ENCODE measurements around the gene MGAT3. TPM values are rescaled to one million over a fixed set of nuclear protein-coding genes. Genes with fewer than 3 reads are reported as not detected.
A peak's percentile ranks its signal among the peaks of the same experiment; 100 is the strongest.

The MGAT3 gene
- total RNA-seq, 2 experiments from 2014 or later = 0.17 TPM; not detected in 1

DNA sequence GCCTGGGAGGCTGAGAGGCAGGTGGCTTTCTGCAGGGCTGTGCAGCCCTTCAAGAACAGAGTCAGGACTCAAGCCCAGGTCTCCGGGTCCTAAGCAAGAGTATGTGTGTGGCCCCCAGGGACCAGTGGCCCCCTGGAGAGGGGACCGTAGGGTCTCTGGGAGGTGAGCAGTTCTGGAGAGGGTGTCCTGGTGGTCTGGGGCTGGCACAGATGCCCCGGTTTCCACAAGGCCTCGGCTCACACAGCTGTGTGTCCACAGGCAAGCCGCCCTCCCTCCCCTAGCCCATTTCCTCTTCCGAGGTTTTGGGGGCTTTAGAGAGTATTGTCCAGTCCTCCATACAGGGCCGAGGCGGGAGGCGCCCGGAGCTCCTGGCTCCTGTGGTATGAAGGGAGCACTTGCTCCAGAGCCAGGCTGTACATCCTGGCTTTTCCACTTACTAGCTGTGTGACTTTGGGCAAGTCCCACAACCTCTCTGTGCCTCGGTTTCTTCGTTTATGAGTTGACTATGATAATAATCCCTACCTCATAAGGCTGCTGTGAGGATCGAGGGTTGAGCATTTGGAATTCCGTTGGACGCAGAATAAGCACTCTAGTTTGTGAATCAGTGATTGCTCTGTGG lies 79.1 kb downstream of the MGAT3 start:
- ChIA-PET POLR2A (interaction anchor here (0.6 to 4.7 kb wide), 3 partner anchors 154 to 509 kb away, joined by 3 to 35 read pairs (median 4); partner anchors contain the start of gene FAM83F), CTCF (no interaction called here)
- H3K4me3 Mint-ChIP-seq = no peak overlapping the region
- TF ChIP-seq, protein P1, sequence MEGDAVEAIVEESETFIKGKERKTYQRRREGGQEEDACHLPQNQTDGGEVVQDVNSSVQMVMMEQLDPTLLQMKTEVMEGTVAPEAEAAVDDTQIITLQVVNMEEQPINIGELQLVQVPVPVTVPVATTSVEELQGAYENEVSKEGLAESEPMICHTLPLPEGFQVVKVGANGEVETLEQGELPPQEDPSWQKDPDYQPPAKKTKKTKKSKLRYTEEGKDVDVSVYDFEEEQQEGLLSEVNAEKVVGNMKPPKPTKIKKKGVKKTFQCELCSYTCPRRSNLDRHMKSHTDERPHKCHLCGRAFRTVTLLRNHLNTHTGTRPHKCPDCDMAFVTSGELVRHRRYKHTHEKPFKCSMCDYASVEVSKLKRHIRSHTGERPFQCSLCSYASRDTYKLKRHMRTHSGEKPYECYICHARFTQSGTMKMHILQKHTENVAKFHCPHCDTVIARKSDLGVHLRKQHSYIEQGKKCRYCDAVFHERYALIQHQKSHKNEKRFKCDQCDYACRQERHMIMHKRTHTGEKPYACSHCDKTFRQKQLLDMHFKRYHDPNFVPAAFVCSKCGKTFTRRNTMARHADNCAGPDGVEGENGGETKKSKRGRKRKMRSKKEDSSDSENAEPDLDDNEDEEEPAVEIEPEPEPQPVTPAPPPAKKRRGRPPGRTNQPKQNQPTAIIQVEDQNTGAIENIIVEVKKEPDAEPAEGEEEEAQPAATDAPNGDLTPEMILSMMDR (IDR thresholded peaks at IDR 0.05) = no peak
- no peaks in the 10 kb centered on the region for H3K9me3 Mint-ChIP-seq
- H3K36me3 Mint-ChIP-seq (ENCODE audit: low read depth) = peaks cover 18% of the 10 kb centered on the region
- no peaks in the 10 kb centered on the region for H3K27me3 Mint-ChIP-seq
- DNase-seq (peak in 1 of 14 experiments; percentile 29), ATAC-seq (ENCODE audit: poor library complexity) (no peak)
- no peak overlapping the region for H3K27ac ChIP-seq (ENCODE audit: low read depth in 1 of 2, low read length in 2 of 2)
- no peak overlapping the region for H3K4me3 ChIP-seq (ENCODE audit: low read length)
- intact Hi-C loops (cut with DNase I, micrococcal nuclease) = loop anchor here (1.0 to 10.0 kb wide), 6 partner anchors 86 to 639 kb away; partner anchors contain the start of gene TNRC6B (in 2 of the 2)
- no peaks in the 10 kb centered on the region for H3K9me3 ChIP-seq (ENCODE audit: control insufficient read depth in 1 of 2, insufficient read depth in 1 of 2, low read length in 2 of 2)
- H3K36me3 ChIP-seq (ENCODE audit: insufficient read depth, low read length) = peaks cover 3% of the 10 kb centered on the region
- H3K4me1 ChIP-seq (ENCODE audit: insufficient read depth, low read length) = peaks cover 32% of the 10 kb centered on the region
- H3K4me1 Mint-ChIP-seq (ENCODE audit: low read depth) = peaks cover 29% of the 10 kb centered on the region
- no peaks in the 10 kb centered on the region for H3K27me3 ChIP-seq (ENCODE audit: control insufficient read depth in 1 of 2, insufficient read depth in 2 of 2, low read length in 2 of 2)
- H3K27ac Mint-ChIP-seq = no peak overlapping the region

DNA sequence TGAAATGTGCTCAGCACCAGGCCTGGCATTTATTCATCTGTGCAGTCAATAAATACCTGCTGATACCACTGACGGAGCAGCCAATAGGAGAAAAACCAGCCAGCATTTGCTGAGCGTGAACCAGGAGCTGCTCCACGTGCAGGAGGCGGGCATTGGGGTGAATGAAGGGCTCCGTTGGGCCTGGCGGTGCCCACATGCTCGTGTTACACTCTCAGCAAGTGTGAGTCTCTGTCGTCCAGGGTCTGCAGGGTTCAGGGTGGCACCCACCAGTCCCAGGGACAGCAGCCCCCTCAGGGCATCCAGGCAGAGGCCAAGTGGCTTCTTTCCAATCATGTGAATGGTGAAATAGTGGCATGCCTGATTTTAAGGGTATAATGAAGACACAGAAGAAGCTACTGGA lies 79.9 kb downstream of the MGAT3 start:
- peaks cover 10% of the 10 kb centered on the region for H3K36me3 Mint-ChIP-seq (ENCODE audit: low read depth)
- no peaks in the 10 kb centered on the region for H3K27me3 ChIP-seq (ENCODE audit: control insufficient read depth in 1 of 2, insufficient read depth in 2 of 2, low read length in 2 of 2)
- no peak for DNase-seq
- H3K27ac ChIP-seq (ENCODE audit: low read depth in 1 of 2, low read length in 2 of 2) = no peak overlapping the region
- no peak for ATAC-seq (ENCODE audit: poor library complexity)
- ChIA-PET CTCF (no interaction called here), POLR2A (no interaction called here)
- H3K27me3 Mint-ChIP-seq = no peaks in the 10 kb centered on the region
- H3K4me3 Mint-ChIP-seq = no peak overlapping the region
- H3K4me1 Mint-ChIP-seq (ENCODE audit: low read depth) = peaks cover 22% of the 10 kb centered on the region
- intact Hi-C loops (cut with DNase I, micrococcal nuclease) = loop anchor here (5.0 to 10.0 kb wide), 3 partner anchors 86 to 638 kb away; partner anchors contain the start of gene TNRC6B (in 2 of the 2)
- H3K9me3 ChIP-seq (ENCODE audit: control insufficient read depth in 1 of 2, insufficient read depth in 1 of 2, low read length in 2 of 2) = no peaks in the 10 kb centered on the region
- TF ChIP-seq, protein P1 (IDR thresholded peaks at IDR 0.05) = no peak
- no peak overlapping the region for H3K4me3 ChIP-seq (ENCODE audit: low read length)
- H3K36me3 ChIP-seq (ENCODE audit: insufficient read depth, low read length) = no peaks in the 10 kb centered on the region
- H3K4me1 ChIP-seq (ENCODE audit: insufficient read depth, low read length) = peaks cover 24% of the 10 kb centered on the region
- H3K27ac Mint-ChIP-seq = no peak overlapping the region
- H3K9me3 Mint-ChIP-seq = no peaks in the 10 kb centered on the region

DNA sequence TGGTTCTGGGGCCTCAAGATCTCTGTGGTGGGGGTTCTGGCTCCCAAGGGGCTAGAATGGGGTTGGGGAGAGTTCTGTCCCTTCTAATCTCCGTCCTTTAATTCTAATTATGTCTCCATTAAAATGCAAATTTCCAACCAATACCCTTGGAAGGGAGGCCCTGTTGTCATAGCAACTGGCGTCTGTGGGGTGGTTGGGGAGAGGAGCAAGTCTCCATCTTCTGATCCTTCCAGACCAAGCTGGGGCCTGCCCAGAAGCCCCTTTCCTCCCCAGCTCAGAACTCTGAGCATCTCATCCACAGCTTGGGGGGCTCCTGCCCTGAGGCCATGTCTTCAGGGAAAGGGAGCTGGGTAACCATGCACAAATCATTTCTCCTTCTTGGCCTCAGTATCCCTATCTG lies 81.2 kb downstream of the MGAT3 start:
- H3K27me3 Mint-ChIP-seq = peaks cover 1% of the 10 kb centered on the region
- Histone ChIP-seq H3K4me1 (ENCODE audit: insufficient read depth, low read length) (peaks cover 19% of the 10 kb centered on the region), H3K36me3 (ENCODE audit: insufficient read depth, low read length) (no peaks in the 10 kb centered on the region), H3K4me3 (ENCODE audit: low read length) (no peak overlapping the region), H3K27ac (ENCODE audit: low read depth in 1 of 2, low read length in 2 of 2) (no peak overlapping the region), H3K27me3 (ENCODE audit: control insufficient read depth in 1 of 2, insufficient read depth in 2 of 2, low read length in 2 of 2) (no peaks in the 10 kb centered on the region), H3K9me3 (ENCODE audit: control insufficient read depth in 1 of 2, insufficient read depth in 1 of 2, low read length in 2 of 2) (no peaks in the 10 kb centered on the region)
- CTCF ChIA-PET = no interaction called here
- H3K4me1 Mint-ChIP-seq (ENCODE audit: low read depth) = peaks cover 9% of the 10 kb centered on the region
- TF ChIP-seq, protein P1 (IDR thresholded peaks at IDR 0.05) = no peak
- no peak overlapping the region for H3K4me3 Mint-ChIP-seq
- no peak for ATAC-seq (ENCODE audit: poor library complexity)
- no peak overlapping the region for H3K27ac Mint-ChIP-seq
- no peaks in the 10 kb centered on the region for H3K36me3 Mint-ChIP-seq (ENCODE audit: low read depth)
- DNase-seq = no peak
- POLR2A ChIA-PET = no interaction called here
- no peaks in the 10 kb centered on the region for H3K9me3 Mint-ChIP-seq
- intact Hi-C loops (cut with DNase I, micrococcal nuclease) = loop anchor here (5.0 to 10.0 kb wide), 3 partner anchors 84 to 637 kb away; partner anchors contain the start of gene TNRC6B (in 2 of the 2)

Other genes with a start within 250 kb of the MGAT3 start
- gene PDGFB, start 212.0 kb upstream of the MGAT3 start, total RNA-seq = under 1 TPM; 0.45 to 0.69 TPM
- 1,000 to 10,000 TPM; 3,952 to 3,974 TPM for gene RPL3, start 137.4 kb upstream of the MGAT3 start, total RNA-seq
- under 1 TPM; 0.44 to 0.59 TPM for gene SYNGR1, start 107.0 kb upstream of the MGAT3 start, total RNA-seq
- gene TAB1, start 57.2 kb upstream of the MGAT3 start, total RNA-seq = 10 to 100 TPM; 19.8 to 20.1 TPM
- 10 to 100 TPM; 19.8 to 20.4 TPM for gene MIEF1, start 45.3 kb downstream of the MGAT3 start, total RNA-seq
- gene ATF4, start 63.5 kb downstream of the MGAT3 start, total RNA-seq = 100 to 1,000 TPM; 358 to 365 TPM
- 10 to 100 TPM; 65.8 to 69.7 TPM for gene RPS19BP1, start 75.7 kb downstream of the MGAT3 start, total RNA-seq
- 10 to 100 TPM; 29.2 to 30.1 TPM for gene CACNA1I, start 113.7 kb downstream of the MGAT3 start, total RNA-seq